Nephron (organoid): Measurements from ENCODE around the gene PTAFR.

Source experiments
- H3K27ac Mint-ChIP-seq, 3 experiments: 2 replicates each; pipeline ENCODE4 v1.8.0; 2020; ENCODE audit warnings: mixed read lengths in 3 of 3, mild to moderate bottlenecking in 2 of 3, moderate library complexity in 1 of 3
- H3K27me3 Mint-ChIP-seq: 2 replicates; pipeline ENCODE4 v1.8.0; 2021; ENCODE audit warnings: low read depth, mild to moderate bottlenecking, moderate library complexity, mixed read lengths
- H3K36me3 Mint-ChIP-seq: 2 replicates; pipeline ENCODE4 v1.8.0; 2020; ENCODE audit warnings: low read depth, mixed read lengths
- H3K4me1 Mint-ChIP-seq: 2 replicates; pipeline ENCODE4 v1.8.0; 2020; ENCODE audit warnings: mixed read lengths
- H3K4me3 Mint-ChIP-seq, 3 experiments: 2 replicates each; pipeline ENCODE4 v1.8.0; 2020; ENCODE audit warnings: mild to moderate bottlenecking in 3 of 3, mixed read lengths in 3 of 3, moderate library complexity in 2 of 3
- H3K9me3 Mint-ChIP-seq: 2 replicates; pipeline ENCODE4 v1.8.0; 2020; ENCODE audit warnings: mixed read lengths
- TF ChIP-seq, protein P1 (sequence below), 3 experiments: fragments of 200-600 bp; sonication (generic); IDR thresholded peaks; one replicate each; pipeline ENCODE4 v1.5.0; 2021; ENCODE audit warnings: antibody characterized with exemption in 3 of 3; ENCODE audit not compliant: unreplicated experiment in 3 of 3

Gene PTAFR

DNA sequence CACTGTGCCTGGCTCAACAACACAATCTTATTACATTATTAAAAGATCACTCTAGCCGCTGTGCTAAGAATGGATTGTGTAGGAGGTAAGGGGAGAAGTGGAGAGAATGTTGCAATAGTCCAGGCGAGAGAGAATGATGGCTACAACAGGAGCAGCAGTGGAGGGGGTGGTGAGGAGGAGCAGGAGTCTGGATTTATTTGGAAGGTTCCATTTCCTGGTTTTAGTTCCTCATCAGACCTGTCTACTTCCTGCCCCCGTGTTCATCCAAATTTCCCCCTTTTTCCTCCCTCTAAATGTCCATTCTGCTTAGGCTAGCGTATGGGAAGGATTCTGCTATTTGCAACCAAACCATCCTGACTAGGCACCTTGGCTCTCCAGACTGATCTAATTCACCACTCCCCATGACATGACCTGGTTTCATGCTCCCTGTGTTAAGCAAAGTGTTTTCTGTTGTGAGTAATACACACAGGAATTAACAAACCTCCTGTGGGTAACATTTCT lies 53.0 kb downstream of the PTAFR start:
- Mint-ChIP-seq H3K27ac (no peak overlapping the region), H3K27me3 (peaks cover 23% of the 10 kb centered on the region), H3K4me3 (no peak overlapping the region), H3K4me1 (no peaks in the 10 kb centered on the region), H3K9me3 (no peaks in the 10 kb centered on the region), H3K36me3 (no peaks in the 10 kb centered on the region)
- TF ChIP-seq, protein P1, sequence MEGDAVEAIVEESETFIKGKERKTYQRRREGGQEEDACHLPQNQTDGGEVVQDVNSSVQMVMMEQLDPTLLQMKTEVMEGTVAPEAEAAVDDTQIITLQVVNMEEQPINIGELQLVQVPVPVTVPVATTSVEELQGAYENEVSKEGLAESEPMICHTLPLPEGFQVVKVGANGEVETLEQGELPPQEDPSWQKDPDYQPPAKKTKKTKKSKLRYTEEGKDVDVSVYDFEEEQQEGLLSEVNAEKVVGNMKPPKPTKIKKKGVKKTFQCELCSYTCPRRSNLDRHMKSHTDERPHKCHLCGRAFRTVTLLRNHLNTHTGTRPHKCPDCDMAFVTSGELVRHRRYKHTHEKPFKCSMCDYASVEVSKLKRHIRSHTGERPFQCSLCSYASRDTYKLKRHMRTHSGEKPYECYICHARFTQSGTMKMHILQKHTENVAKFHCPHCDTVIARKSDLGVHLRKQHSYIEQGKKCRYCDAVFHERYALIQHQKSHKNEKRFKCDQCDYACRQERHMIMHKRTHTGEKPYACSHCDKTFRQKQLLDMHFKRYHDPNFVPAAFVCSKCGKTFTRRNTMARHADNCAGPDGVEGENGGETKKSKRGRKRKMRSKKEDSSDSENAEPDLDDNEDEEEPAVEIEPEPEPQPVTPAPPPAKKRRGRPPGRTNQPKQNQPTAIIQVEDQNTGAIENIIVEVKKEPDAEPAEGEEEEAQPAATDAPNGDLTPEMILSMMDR (IDR thresholded peaks at IDR 0.05; ENCODE audit: unreplicated experiment in 3 of 3): no peak

GRCh38 chr1:28122183-28122582 lies 54.3 kb downstream of the PTAFR start:
- TF ChIP-seq, protein P1 (IDR thresholded peaks at IDR 0.05; ENCODE audit: unreplicated experiment in 3 of 3): no peak
- Mint-ChIP-seq H3K27me3 (peaks cover 15% of the 10 kb centered on the region), H3K4me1 (no peaks in the 10 kb centered on the region), H3K36me3 (no peaks in the 10 kb centered on the region), H3K9me3 (no peaks in the 10 kb centered on the region), H3K4me3 (no peak overlapping the region), H3K27ac (no peak overlapping the region)

- peaks cover 11% of the 10 kb centered on the region for H3K27me3 Mint-ChIP-seq
- no peaks in the 10 kb centered on the region for H3K4me1 Mint-ChIP-seq
- H3K4me3 Mint-ChIP-seq: no peak overlapping the region
- H3K27ac Mint-ChIP-seq: no peak overlapping the region
- no peaks in the 10 kb centered on the region for H3K36me3 Mint-ChIP-seq
- H3K9me3 Mint-ChIP-seq: no peaks in the 10 kb centered on the region
- TF ChIP-seq, protein P1 (IDR thresholded peaks at IDR 0.05; ENCODE audit: unreplicated experiment in 3 of 3): no peak
Observed at GRCh38 chr1:28119556-28119955, 56.9 kb downstream of the PTAFR start.

- no peaks in the 10 kb centered on the region for H3K4me1 Mint-ChIP-seq
- H3K4me3 Mint-ChIP-seq: no peak overlapping the region
- no peaks in the 10 kb centered on the region for H3K9me3 Mint-ChIP-seq
- H3K27me3 Mint-ChIP-seq: peaks cover 11% of the 10 kb centered on the region
- no peak overlapping the region for H3K27ac Mint-ChIP-seq
- no peaks in the 10 kb centered on the region for H3K36me3 Mint-ChIP-seq
- TF ChIP-seq, protein P1 (IDR thresholded peaks at IDR 0.05; ENCODE audit: unreplicated experiment in 3 of 3): no peak
Observed at GRCh38 chr1:28118640-28119307, 57.7 kb downstream of the PTAFR start.

GRCh38 chr1:28115267-28115666 lies 61.2 kb downstream of the PTAFR start:
- TF ChIP-seq, protein P1 (IDR thresholded peaks at IDR 0.05; ENCODE audit: unreplicated experiment in 3 of 3): no peak
- Mint-ChIP-seq H3K36me3 (no peaks in the 10 kb centered on the region), H3K27me3 (peaks cover 4% of the 10 kb centered on the region), H3K9me3 (no peaks in the 10 kb centered on the region), H3K4me3 (no peak overlapping the region), H3K27ac (no peak overlapping the region), H3K4me1 (no peaks in the 10 kb centered on the region)

GRCh38 chr1:28114844-28115243 lies 61.6 kb downstream of the PTAFR start:
- peaks cover 4% of the 10 kb centered on the region for H3K27me3 Mint-ChIP-seq
- no peak overlapping the region for H3K27ac Mint-ChIP-seq
- H3K9me3 Mint-ChIP-seq: no peaks in the 10 kb centered on the region
- no peaks in the 10 kb centered on the region for H3K36me3 Mint-ChIP-seq
- H3K4me1 Mint-ChIP-seq: no peaks in the 10 kb centered on the region
- H3K4me3 Mint-ChIP-seq: no peak overlapping the region
- TF ChIP-seq, protein P1 (IDR thresholded peaks at IDR 0.05; ENCODE audit: unreplicated experiment in 3 of 3): no peak
